ENCODE measurements around the gene ACKR4. TPM values are rescaled to one million over a fixed set of nuclear protein-coding genes. Genes with fewer than 3 reads are reported as not detected.

The ACKR4 gene
- total and polyA plus RNA-seq, 9 of the 15 experiments (the other 6 are each of a cell fraction or from before 2014, with no cell fraction given), result 0.04 to 0.06 TPM; not detected in 7

GRCh38 chr3:132593241-132593946 is 3.7 kb upstream of the ACKR4 start:
- H3K9me1 ChIP-seq (ENCODE audit: control insufficient read depth, insufficient read depth, low read length), result no peaks in the 10 kb centered on the region
- POLR2A ChIA-PET, result no interaction called here
- no peaks in the 10 kb centered on the region for H3K4me1 ChIP-seq (replicated peaks in 1 of 2; ENCODE audit: control insufficient read depth in 2 of 2, insufficient read depth in 2 of 2, low read length in 2 of 2)
- no peaks in the 10 kb centered on the region for H3K79me2 ChIP-seq (ENCODE audit: control insufficient read depth, insufficient read depth, low read length)
- no peak overlapping the region for H3K9ac ChIP-seq (ENCODE audit: insufficient read depth in 1 of 2, low read depth in 2 of 2, low read length in 2 of 2)
- H4K20me1 ChIP-seq (replicated peaks; ENCODE audit: control insufficient read depth, insufficient read depth, low read length), result no peaks in the 10 kb centered on the region
- CTCF ChIA-PET (ENCODE audit: low intra/inter-chr PET ratio), result no interaction called here
- DNase-seq (ENCODE audit: extremely low read depth in 1 of 4, low spot score in 3 of 4), result no peak
- FAIRE-seq, result no peak
- BruUV-seq (replicated peaks), result no TSS peak
- in situ Hi-C loops (cut with MboI) (no loop called here), intact Hi-C loops (cut with micrococcal nuclease) (no loop called here)
- no peaks in the 10 kb centered on the region for H3K27me3 ChIP-seq (ENCODE audit: control insufficient read depth in 2 of 2, insufficient read depth in 2 of 2, low read length in 2 of 2)
- no peak overlapping the region for H3K4me2 ChIP-seq (ENCODE audit: insufficient read depth, low read length)
- H3K36me3 ChIP-seq (ENCODE audit: control insufficient read depth, insufficient read depth, low read length), result no peaks in the 10 kb centered on the region
- no peak for ATAC-seq
- WGBS (ENCODE audit: insufficient coverage, low coverage, missing lambda C conversion rate), result 9% methylated on average over 1 of the region's 1 CpG
- TF ChIP-seq KLF10 (CRISPR knock-in tag; IDR thresholded peaks at IDR 0.05) (no peak), KLF1 (tag; IDR thresholded peaks at IDR 0.05) (no peak), E2F6 (IDR thresholded peaks at IDR 0.05; ENCODE audit: borderline replicate concordance in 1 of 2, extremely low read depth in 1 of 2, insufficient read depth in 1 of 2, insufficient read length in 1 of 2, low read depth in 1 of 2, low read length in 1 of 2, poor library complexity in 1 of 2, severe bottlenecking in 1 of 2) (no peak), TRIM28 (IDR thresholded peaks at IDR 0.05) (no peak), GTF2A2 (tag; IDR thresholded peaks at IDR 0.05) (no peak), SMAD4 (CRISPR knock-in tag; conservative IDR thresholded peaks at IDR 0.05) (no peak), ZNF644 (tag; IDR thresholded peaks at IDR 0.05; ENCODE audit: low read depth) (no peak), ZNF212 (CRISPR knock-in tag; IDR thresholded peaks at IDR 0.05) (no peak), TCF3 (CRISPR knock-in tag; IDR thresholded peaks at IDR 0.05) (no peak)
- H3K27ac ChIP-seq (ENCODE audit: extremely low read depth, low read depth, low read length), result no peak overlapping the region
- H3K4me3 ChIP-seq, result no peak overlapping the region
- no peaks in the 10 kb centered on the region for H3K9me3 ChIP-seq (replicated peaks; ENCODE audit: control insufficient read depth, insufficient read depth, low read depth, low read length)
- no peak overlapping the region for H2AFZ ChIP-seq (ENCODE audit: low read depth, low read length)

Measured in K562 (cell line).